Measurements from ENCODE around the gene MTMR8.

DNA sequence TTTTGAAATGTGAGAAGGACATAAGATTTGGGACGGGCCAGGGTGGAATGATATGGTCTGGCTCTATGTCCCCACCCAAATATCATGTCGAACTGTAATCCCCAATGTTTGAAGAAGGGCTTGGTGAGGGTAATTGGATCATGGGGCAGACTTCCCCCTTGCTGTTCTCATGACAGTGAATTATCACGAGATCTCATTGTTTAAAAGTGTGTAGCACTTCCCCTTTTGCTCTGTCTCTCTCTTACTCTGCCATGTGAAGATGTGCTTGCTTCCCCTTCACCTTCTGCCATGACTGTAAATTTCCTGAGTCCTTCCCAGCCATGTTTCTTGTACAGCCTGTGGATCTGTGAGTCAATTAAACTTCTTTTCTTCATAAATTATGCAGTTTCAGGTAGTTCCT is 17.5 kb downstream of the MTMR8 start:
- TF ChIP-seq, protein P1, sequence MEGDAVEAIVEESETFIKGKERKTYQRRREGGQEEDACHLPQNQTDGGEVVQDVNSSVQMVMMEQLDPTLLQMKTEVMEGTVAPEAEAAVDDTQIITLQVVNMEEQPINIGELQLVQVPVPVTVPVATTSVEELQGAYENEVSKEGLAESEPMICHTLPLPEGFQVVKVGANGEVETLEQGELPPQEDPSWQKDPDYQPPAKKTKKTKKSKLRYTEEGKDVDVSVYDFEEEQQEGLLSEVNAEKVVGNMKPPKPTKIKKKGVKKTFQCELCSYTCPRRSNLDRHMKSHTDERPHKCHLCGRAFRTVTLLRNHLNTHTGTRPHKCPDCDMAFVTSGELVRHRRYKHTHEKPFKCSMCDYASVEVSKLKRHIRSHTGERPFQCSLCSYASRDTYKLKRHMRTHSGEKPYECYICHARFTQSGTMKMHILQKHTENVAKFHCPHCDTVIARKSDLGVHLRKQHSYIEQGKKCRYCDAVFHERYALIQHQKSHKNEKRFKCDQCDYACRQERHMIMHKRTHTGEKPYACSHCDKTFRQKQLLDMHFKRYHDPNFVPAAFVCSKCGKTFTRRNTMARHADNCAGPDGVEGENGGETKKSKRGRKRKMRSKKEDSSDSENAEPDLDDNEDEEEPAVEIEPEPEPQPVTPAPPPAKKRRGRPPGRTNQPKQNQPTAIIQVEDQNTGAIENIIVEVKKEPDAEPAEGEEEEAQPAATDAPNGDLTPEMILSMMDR (IDR thresholded peaks at IDR 0.05) = no peak
- TF ChIP-seq HDAC2 (IDR thresholded peaks at IDR 0.05) (no peak), ZFP36 (IDR thresholded peaks at IDR 0.05; ENCODE audit: borderline replicate concordance, partially characterized antibody) (no peak), POLR2A (IDR thresholded peaks at IDR 0.05; ENCODE audit: low read length) (no peak), EHMT2 (IDR thresholded peaks at IDR 0.05; ENCODE audit: low read depth) (no peak), JUNB (IDR thresholded peaks at IDR 0.05) (no peak), BHLHE40 (IDR thresholded peaks at IDR 0.05; ENCODE audit: low read depth, low read length) (no peak), CEBPB (IDR thresholded peaks at IDR 0.05) (no peak)
- TF ChIP-seq, protein P2, sequence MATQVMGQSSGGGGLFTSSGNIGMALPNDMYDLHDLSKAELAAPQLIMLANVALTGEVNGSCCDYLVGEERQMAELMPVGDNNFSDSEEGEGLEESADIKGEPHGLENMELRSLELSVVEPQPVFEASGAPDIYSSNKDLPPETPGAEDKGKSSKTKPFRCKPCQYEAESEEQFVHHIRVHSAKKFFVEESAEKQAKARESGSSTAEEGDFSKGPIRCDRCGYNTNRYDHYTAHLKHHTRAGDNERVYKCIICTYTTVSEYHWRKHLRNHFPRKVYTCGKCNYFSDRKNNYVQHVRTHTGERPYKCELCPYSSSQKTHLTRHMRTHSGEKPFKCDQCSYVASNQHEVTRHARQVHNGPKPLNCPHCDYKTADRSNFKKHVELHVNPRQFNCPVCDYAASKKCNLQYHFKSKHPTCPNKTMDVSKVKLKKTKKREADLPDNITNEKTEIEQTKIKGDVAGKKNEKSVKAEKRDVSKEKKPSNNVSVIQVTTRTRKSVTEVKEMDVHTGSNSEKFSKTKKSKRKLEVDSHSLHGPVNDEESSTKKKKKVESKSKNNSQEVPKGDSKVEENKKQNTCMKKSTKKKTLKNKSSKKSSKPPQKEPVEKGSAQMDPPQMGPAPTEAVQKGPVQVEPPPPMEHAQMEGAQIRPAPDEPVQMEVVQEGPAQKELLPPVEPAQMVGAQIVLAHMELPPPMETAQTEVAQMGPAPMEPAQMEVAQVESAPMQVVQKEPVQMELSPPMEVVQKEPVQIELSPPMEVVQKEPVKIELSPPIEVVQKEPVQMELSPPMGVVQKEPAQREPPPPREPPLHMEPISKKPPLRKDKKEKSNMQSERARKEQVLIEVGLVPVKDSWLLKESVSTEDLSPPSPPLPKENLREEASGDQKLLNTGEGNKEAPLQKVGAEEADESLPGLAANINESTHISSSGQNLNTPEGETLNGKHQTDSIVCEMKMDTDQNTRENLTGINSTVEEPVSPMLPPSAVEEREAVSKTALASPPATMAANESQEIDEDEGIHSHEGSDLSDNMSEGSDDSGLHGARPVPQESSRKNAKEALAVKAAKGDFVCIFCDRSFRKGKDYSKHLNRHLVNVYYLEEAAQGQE (IDR thresholded peaks at IDR 0.05) = no peak
- TF ChIP-seq, protein P3, sequence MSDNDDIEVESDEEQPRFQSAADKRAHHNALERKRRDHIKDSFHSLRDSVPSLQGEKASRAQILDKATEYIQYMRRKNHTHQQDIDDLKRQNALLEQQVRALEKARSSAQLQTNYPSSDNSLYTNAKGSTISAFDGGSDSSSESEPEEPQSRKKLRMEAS (IDR thresholded peaks at IDR 0.05) = no peak

All from A549 (cell line).